ENCODE results near the gene SHISA9. TPM values are rescaled to one million over a fixed set of nuclear protein-coding genes. Genes with fewer than 3 reads are reported as not detected.
"Not testable (repeated sequence)": the region's sequence is repeated elsewhere in the genome, so short reads cannot be mapped to it uniquely, and the experiment has no call there.

The SHISA9 gene
- polyA plus RNA-seq, 1 donor from 2014 or later: not detected

DNA sequence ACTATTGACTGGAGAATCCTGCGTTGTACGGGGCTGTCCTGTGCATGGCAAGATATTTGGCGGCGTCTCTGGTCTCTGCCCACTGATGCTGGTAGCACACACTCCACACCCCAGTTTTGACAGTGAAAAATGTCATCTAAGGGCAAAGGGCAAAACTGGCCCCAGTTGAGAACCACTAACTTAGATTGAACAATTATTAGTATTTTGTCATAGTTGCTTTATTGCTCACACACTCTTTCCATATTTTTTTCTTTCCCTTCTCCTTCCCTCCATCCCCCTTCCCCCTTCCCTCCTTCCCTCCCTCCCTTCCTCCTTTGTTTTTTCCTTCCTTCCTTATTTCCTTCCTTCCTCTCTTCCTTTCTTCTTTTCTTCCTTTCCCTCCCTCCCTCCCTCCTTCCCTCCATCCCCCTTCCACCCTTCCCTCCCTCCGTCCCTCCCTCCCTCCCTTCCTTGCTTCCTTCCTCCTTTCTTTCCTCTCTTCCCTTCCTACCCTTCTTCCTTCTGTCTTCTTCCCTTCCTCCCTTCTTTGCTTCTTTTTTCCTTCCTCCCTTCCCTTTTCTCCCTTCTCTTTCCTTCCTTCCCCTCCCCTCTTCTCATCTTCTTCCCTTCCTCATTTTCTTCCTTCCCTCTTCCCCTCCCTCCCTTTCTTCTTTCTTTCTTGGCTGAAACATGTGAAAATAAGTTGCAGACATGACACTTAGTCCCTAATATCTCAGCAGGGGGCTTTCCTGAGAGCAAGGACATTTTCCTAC, 5.5 kb downstream of the SHISA9 start:
- no peak overlapping the region for H3K4me3 Mint-ChIP-seq
- peaks cover 0 to 6% (median 5%) of the 10 kb centered on the region in 3 donors for H3K9me3 Mint-ChIP-seq
- H3K27ac Mint-ChIP-seq: no peak overlapping the region
- H3K27me3 Mint-ChIP-seq: peaks cover 43% of the 10 kb centered on the region
- peaks cover 1% of the 10 kb centered on the region for H3K36me3 Mint-ChIP-seq
- H3K4me1 Mint-ChIP-seq: peaks cover 0 to 2% (median 0%) of the 10 kb centered on the region in 3 donors

- Mint-ChIP-seq H3K27me3 (peaks cover 36% of the 10 kb centered on the region), H3K9me3 (peaks cover 0 to 6% (median 5%) of the 10 kb centered on the region in 3 donors), H3K36me3 (peaks cover 1% of the 10 kb centered on the region), H3K27ac (no peak overlapping the region), H3K4me1 (no peaks in the 10 kb centered on the region), H3K4me3 (no peak overlapping the region)
These were observed 6.4 kb downstream of the SHISA9 start for GRCh38 chr16:12907670-12908233.

GRCh38 chr16:12917246-12917645, 15.8 kb downstream of the SHISA9 start:
- H3K9me3 Mint-ChIP-seq: peaks cover 2 to 6% (median 6%) of the 10 kb centered on the region in 3 donors
- no peaks in the 10 kb centered on the region for H3K4me1 Mint-ChIP-seq
- peaks cover 4% of the 10 kb centered on the region for H3K36me3 Mint-ChIP-seq
- H3K4me3 Mint-ChIP-seq: no peak overlapping the region
- no peak overlapping the region for H3K27ac Mint-ChIP-seq
- peaks cover 6% of the 10 kb centered on the region for H3K27me3 Mint-ChIP-seq

- Mint-ChIP-seq H3K27me3 (peaks cover 6% of the 10 kb centered on the region), H3K27ac (no peak overlapping the region), H3K36me3 (peaks cover 4% of the 10 kb centered on the region), H3K9me3 (peaks cover 2 to 6% (median 6%) of the 10 kb centered on the region in 3 donors), H3K4me1 (no peaks in the 10 kb centered on the region), H3K4me3 (no peak overlapping the region)
These were observed 16.3 kb downstream of the SHISA9 start for GRCh38 chr16:12917653-12918052.

- Mint-ChIP-seq H3K27me3 (peaks cover 10% of the 10 kb centered on the region), H3K9me3 (peaks cover 0 to 3% (median 2%) of the 10 kb centered on the region in 3 donors), H3K4me3 (no peak overlapping the region), H3K4me1 (no peaks in the 10 kb centered on the region), H3K36me3 (no peaks in the 10 kb centered on the region), H3K27ac (no peak overlapping the region)
These were observed 19.3 kb downstream of the SHISA9 start for GRCh38 chr16:12920739-12921138.

DNA sequence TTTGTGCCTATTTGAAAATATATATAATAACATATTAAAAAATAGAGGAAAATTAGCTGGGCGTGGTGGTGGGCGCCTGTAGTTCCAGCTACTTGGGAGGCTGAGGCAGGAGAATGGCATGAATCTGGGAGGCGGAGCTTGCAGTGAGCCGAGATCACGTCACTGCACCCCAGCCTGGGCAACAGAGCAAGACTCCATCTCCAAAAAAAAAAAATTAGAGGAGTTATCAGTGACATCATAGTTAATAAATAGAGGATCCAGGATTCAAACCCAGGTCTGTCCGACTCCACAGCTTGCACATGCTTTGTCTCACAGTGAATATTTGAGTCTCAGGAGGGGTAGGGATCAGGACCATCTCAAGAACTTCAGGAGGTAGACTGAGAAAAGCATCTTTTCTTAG, 22.2 kb downstream of the SHISA9 start:
- H3K36me3 Mint-ChIP-seq, H3K27ac Mint-ChIP-seq, H3K4me3 Mint-ChIP-seq, H3K27me3 Mint-ChIP-seq, H3K9me3 Mint-ChIP-seq, H3K4me1 Mint-ChIP-seq: not testable (repeated sequence)

- Mint-ChIP-seq H3K9me3 (peaks cover 3 to 13% (median 3%) of the 10 kb centered on the region in 3 donors), H3K27me3 (peaks cover 5% of the 10 kb centered on the region), H3K36me3 (no peaks in the 10 kb centered on the region), H3K4me3 (no peak overlapping the region), H3K27ac (no peak overlapping the region), H3K4me1 (no peaks in the 10 kb centered on the region)
These were observed 23.8 kb downstream of the SHISA9 start for GRCh38 chr16:12925026-12925800.

DNA sequence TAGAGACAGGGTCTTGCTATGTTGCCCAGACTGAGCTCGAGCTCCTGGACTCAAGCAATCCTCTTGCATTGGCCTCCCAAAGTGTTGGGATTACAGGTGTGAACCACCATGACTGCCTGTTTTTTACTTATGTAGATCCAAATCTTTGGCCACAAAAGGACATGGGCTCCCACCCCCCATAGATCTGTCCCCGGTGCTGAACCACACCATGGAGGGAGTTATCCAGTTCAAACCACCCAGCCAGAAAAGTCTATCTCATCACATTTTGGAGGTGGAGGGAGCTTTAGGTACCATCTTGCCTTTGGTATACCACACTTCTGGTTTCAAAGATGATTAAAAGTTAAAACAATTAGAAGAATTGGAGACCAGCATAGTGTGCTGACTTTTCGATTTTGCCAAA, 26.2 kb downstream of the SHISA9 start:
- Mint-ChIP-seq H3K4me3 (no peak overlapping the region), H3K36me3 (no peaks in the 10 kb centered on the region), H3K9me3 (peaks cover 3 to 17% (median 5%) of the 10 kb centered on the region in 3 donors), H3K27me3 (peaks cover 6% of the 10 kb centered on the region), H3K4me1 (no peaks in the 10 kb centered on the region), H3K27ac (no peak overlapping the region)

DNA sequence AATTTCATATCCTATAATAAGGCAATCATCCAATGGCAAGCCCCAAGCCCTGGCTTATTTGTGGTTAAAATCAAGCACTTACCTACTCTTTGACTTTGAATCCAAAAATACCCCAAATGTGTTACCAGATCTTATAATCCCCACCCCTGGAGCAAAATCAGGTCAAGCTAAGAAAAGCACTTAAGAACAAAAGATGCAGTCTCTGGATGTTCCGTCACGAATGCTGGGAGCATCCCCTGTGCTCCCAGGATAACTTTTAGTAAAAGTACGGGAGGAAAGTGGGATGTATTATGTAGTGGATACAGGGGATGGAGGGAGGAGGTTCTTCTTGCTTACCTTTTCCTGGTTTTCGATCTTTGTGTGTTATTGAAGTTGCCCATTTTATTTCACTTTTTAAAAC, 29.5 kb downstream of the SHISA9 start:
- Mint-ChIP-seq H3K27me3 (peaks cover 3% of the 10 kb centered on the region), H3K4me3 (no peak overlapping the region), H3K4me1 (no peaks in the 10 kb centered on the region), H3K9me3 (peaks cover 8 to 22% (median 10%) of the 10 kb centered on the region in 3 donors), H3K27ac (no peak overlapping the region), H3K36me3 (no peaks in the 10 kb centered on the region)

DNA sequence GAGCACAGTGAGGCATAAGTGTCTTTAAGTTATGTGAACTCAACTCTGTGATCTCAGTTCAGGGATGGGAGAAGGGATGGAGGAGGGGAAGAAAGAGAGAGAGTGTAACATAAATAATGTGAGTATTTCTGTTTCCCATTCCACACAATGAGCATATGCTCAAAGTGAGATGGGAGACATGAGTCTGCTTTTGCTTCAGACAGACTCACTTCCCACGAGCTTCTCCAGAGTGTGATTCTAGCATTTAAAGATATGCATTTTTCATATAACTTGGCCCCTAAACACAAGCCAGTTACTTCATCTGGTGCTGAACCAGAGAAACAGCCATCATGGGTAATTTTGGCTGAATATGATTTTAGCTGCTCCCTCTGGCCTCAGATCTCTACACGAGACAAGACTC, 35.0 kb downstream of the SHISA9 start:
- Mint-ChIP-seq H3K4me3 (no peak overlapping the region), H3K27ac (no peak overlapping the region), H3K4me1 (no peaks in the 10 kb centered on the region), H3K27me3 (peaks cover 3% of the 10 kb centered on the region), H3K9me3 (peaks cover 6 to 9% (median 7%) of the 10 kb centered on the region in 3 donors), H3K36me3 (no peaks in the 10 kb centered on the region)

- Mint-ChIP-seq H3K4me3 (no peak overlapping the region), H3K27me3 (peaks cover 7% of the 10 kb centered on the region), H3K36me3 (no peaks in the 10 kb centered on the region), H3K9me3 (peaks cover 0 to 8% (median 2%) of the 10 kb centered on the region in 3 donors), H3K4me1 (no peaks in the 10 kb centered on the region), H3K27ac (no peak overlapping the region)
These were observed 40.5 kb downstream of the SHISA9 start for GRCh38 chr16:12941896-12942295.

DNA sequence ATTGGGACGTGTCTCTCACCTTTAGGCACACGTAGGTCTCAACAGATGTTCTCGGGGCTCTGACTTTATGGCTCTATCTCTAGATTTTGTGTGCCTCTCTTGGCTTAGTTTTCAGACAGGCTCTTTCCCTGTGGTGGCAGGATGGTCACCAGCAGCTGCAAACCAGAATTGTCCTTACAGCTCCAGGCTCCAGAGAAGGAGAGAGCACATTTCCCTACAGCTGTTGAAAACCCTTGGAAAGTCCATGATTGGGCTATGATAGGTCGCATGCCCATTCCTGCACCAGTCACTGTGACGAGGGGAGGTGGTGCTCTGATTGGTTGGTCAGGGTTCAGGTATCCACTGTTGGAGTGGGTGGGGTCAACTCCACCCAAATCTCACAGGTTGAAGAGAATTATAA, 41.5 kb downstream of the SHISA9 start:
- H3K36me3 Mint-ChIP-seq: no peaks in the 10 kb centered on the region
- peaks cover 0 to 8% (median 2%) of the 10 kb centered on the region in 3 donors for H3K9me3 Mint-ChIP-seq
- no peak overlapping the region for H3K27ac Mint-ChIP-seq
- H3K27me3 Mint-ChIP-seq: peaks cover 7% of the 10 kb centered on the region
- H3K4me1 Mint-ChIP-seq: no peaks in the 10 kb centered on the region
- no peak overlapping the region for H3K4me3 Mint-ChIP-seq

DNA sequence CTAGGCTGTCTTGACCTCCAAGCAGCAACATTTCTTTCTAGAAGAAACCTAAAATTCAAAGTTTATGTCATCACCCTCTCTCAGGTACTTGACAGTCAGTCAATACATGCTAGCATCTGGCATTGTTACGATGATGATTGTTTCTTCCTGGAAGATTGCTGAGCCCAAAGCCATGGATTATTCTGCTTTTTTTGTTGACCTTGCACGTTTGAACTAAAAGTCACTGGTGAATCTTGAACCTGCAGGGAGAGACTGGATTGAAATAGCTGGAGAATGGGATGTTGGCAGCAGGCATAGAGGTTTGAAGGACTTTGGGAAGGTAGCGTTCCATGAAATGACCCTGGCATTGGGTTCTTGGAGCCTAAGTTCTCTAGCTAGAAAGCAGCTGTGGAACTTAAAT, 42.9 kb downstream of the SHISA9 start:
- Mint-ChIP-seq H3K27me3 (peaks cover 5% of the 10 kb centered on the region), H3K27ac (no peak overlapping the region), H3K36me3 (no peaks in the 10 kb centered on the region), H3K9me3 (peaks cover 0 to 11% (median 2%) of the 10 kb centered on the region in 3 donors), H3K4me1 (no peaks in the 10 kb centered on the region), H3K4me3 (no peak overlapping the region)

DNA sequence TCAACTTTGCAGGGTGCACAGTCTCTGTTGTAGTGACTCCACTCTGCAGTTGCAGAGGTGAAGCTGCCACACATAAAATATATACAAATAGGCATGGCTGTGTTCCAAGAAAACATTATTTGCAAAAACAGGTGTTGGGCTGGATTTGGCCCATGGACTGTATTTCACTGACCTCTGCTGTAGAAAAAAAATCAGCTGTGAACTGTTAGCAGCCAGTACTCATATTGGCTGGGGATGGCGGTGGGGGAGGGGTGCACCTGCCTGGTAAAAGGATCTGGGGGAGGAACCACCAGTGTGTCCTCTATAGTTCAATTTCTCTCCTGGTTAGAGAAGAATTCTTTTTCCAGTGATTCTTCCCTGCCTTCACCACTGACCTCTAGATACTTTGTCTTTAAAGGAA, 50.0 kb downstream of the SHISA9 start:
- Mint-ChIP-seq H3K27ac (no peak overlapping the region), H3K9me3 (peaks cover 0 to 16% (median 5%) of the 10 kb centered on the region in 3 donors), H3K27me3 (peaks cover 3% of the 10 kb centered on the region), H3K4me1 (no peaks in the 10 kb centered on the region), H3K4me3 (no peak overlapping the region), H3K36me3 (no peaks in the 10 kb centered on the region)

- Mint-ChIP-seq H3K4me1 (no peaks in the 10 kb centered on the region), H3K4me3 (no peak overlapping the region), H3K27me3 (peaks cover 3% of the 10 kb centered on the region), H3K36me3 (no peaks in the 10 kb centered on the region), H3K9me3 (peaks cover 0 to 16% (median 5%) of the 10 kb centered on the region in 3 donors), H3K27ac (no peak overlapping the region)
These were observed 50.6 kb downstream of the SHISA9 start for GRCh38 chr16:12951976-12952375.

Data from IgD-negative memory B cell (primary cell).